Measurements from ENCODE around the gene PAX1.

The PAX1 gene

GRCh38 chr20:21705575-21706260 is at the start of gene PAX1:
PAX1 (plus strand) TSS chr20:21705664; CDS start chr20:21705713, 49 bp downstream.
- no peak for DNase-seq (ENCODE audit: low read depth in 4 of 4, low spot score in 1 of 4)

DNA sequence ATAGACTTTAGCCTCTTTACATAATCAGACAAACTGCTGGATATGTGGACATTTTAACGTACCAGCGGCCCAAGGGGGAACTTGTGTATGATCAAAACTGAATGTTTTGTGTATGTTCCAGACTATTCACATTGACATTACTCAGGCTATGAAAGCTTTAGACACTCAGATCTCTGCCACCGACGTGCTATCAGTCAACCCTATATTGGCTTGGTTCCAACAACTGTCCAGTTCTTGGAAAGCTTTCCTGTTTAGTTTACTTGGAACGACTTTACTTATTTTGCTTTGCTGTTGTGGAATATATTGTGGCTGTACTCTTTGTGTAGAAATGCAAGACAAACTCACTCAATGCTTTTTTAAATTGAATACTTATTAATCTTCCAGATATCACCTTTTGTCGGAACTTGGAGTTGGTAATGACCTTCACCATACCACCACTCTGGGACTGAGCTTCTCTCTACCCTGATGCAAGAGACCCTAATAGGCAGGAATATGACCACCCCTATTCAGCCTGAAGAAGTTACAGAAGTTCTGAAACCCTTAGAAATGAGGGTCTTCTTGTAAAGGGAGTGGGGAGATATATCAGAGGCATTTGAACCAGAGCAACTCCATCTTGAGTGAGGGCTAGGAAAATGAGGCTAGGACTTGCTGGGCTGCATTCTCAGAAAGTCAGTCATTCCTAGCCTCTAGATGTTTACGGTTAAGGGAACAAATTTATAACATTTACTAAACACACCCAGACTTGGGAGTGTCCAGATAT is 49.0 kb upstream of the PAX1 start:
- DNase-seq (ENCODE audit: low read depth in 4 of 4, low spot score in 1 of 4): no peak

GRCh38 chr20:21661488-21662055 is 43.9 kb upstream of the PAX1 start:
- DNase-seq (ENCODE audit: low read depth in 4 of 4, low spot score in 1 of 4): no peak

GRCh38 chr20:21663465-21663864 is 42.0 kb upstream of the PAX1 start:
- no peak for DNase-seq (ENCODE audit: low read depth in 4 of 4, low spot score in 1 of 4)

DNA sequence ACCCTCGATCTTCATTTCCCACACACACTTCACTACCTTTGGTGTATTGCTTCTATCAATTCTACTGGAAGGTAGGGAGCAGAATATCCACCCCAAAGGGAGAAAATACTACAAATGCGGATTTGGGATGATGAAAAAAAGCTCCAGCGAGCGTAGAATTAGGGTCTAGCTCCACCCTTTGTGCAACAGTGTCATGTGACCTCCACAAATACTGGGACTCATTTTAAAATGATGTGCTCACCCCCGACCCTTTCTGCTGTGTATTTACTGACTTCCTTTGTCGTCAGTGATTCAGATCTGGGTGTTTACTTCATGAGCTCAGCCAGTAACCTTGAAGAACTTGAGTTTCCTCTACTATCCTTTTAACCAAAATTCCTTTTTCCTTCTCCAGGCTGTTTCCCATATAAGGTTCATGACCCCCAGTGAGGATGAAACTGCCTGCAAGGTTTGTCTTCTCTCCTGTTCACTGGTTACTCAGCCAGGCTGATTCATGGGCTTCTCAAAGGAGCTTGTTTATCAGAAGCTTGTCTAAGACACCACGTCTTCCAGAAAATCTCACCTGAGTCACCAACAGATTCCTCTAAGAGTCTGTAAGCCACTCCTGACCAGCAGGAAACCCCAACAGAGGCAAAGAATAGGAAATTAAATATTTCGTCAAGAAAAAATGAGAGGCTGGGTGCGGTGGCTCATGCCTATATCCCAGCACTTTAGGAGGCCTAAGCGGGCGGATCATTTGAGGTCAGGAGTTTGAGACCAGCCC is 39.6 kb upstream of the PAX1 start:
- DNase-seq (ENCODE audit: low read depth in 4 of 4, low spot score in 1 of 4): no peak

GRCh38 chr20:21670126-21670525 is 35.3 kb upstream of the PAX1 start:
- DNase-seq (ENCODE audit: low read depth in 4 of 4, low spot score in 1 of 4): no peak

DNA sequence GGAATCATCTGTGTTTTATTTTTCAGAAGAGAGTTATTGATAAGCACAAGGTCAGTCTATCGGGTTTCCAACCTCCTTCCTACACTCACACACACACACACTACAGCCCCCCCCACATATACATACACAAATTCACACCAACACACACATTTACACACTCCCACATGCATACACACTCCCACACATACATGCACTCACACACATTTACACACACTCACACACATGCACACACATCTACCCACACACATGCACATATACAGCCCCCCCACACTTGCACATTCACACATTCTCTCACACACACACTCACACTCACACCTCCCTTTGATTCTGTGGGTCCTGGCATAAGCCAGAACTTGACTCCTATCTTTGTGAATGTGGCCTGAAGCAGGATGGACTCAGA is 34.5 kb upstream of the PAX1 start:
- DNase-seq (ENCODE audit: low read depth in 4 of 4, low spot score in 1 of 4): no peak

DNA sequence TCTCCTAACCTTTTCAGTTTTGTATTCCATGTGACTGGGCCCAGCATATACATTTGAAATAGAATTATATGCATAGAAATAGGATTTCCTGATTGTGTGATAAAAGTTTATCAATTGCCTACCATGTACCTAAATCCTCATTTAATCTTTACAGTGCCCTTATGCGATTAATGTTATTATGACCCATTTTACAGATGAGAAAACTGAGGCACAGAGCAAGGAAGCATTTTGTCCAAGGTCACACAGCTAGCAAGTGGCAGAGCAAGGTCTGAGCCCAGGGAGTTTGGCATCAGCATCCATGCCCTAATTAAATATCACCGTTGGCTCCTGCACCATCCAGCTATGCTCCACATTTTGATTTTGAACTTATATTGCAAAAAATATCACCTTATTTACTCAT is 28.2 kb upstream of the PAX1 start:
- no peak for DNase-seq (ENCODE audit: low read depth in 4 of 4, low spot score in 1 of 4)

DNA sequence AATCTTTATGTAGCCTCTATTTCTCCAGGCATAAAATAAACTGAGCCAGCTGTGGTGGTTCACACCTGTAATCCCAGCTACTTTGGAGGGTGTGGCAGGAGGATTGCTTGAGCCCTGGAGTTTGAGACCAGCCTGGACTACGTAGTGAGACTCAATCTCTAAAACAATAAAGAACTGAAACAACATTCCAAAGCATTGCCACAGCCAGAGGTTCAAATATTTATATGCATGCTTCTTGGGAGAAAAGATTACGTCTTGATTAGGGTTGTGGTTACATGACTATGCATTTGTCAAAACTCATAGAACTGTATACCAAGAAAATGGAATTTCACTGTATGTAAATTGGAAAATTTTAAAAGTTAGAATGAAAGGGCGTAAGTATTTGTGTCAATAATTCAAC is 27.7 kb upstream of the PAX1 start:
- DNase-seq (ENCODE audit: low read depth in 4 of 4, low spot score in 1 of 4): no peak

- DNase-seq (ENCODE audit: low read depth in 4 of 4, low spot score in 1 of 4): no peak
These were observed 24.1 kb upstream of the PAX1 start for GRCh38 chr20:21681234-21681921.

- no peak for DNase-seq (ENCODE audit: low read depth in 4 of 4, low spot score in 1 of 4)
These were observed 23.5 kb upstream of the PAX1 start for GRCh38 chr20:21681922-21682318.

DNA sequence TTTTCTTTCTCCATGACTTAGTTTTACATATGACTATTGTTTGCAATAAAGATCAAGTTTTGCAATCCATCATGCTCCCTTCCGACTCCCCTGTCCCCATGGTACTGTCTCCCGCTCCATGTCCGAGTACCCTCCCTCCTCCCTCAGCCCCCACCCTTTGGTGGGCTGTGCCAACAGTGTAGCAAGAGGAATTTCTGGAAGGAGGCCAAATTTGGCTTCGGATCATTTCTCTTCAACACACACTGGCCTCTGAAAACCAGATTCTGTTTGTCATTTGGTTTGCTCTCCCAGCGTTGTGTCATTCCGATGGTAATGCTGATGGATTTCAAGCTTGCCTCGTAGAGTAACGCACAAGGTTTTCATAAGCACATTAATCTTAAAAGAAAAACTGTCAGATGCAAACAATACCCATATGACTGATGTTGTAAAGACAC is 22.9 kb upstream of the PAX1 start:
- no peak for DNase-seq (ENCODE audit: low read depth in 4 of 4, low spot score in 1 of 4)

DNA sequence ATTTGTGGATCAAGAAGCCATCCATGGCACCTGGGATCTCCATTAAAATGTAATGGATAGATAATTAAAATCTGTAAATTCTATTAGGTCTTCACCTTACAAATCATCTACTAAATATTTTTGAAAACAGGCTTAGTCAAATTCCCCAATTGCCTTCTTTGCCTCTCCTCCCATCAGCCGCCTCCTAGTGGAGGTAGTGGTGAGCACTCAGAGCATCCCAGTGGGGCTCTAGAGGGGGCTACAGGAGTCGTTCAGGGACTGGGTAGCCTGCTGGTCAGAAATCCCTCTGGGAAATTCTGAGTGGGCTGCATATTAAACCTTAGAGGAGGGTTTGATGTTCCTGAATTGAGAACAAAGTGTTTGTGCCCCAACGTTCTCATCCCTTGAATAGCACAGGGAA is 20.8 kb upstream of the PAX1 start:
- no peak for DNase-seq (ENCODE audit: low read depth in 4 of 4, low spot score in 1 of 4)

GRCh38 chr20:21685981-21686380 is 19.5 kb upstream of the PAX1 start:
- DNase-seq (ENCODE audit: low read depth in 4 of 4, low spot score in 1 of 4): no peak

DNA sequence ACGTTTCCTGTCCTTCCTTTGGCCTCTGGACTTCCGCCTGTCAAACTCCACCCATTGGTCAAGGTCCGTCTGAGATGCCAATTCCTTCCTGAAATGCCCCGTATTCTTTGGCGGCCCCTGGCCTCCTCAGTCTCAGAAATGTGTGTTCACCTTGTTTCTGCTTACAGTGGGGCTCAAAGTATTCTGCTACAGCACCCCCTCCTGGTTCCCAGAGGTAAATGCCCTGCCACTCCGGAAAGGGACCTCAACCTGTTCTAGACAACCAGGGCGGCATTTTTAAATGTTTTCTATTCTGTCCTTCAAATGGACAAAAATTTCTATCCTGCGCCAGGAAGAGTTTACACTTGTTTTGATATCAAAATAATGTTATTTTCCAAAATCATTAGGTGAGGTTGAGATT is 12.1 kb upstream of the PAX1 start:
- DNase-seq (ENCODE audit: low read depth in 4 of 4, low spot score in 1 of 4): no peak

GRCh38 chr20:21698494-21699215 is 6.8 kb upstream of the PAX1 start:
- no peak for DNase-seq (ENCODE audit: low read depth in 4 of 4, low spot score in 1 of 4)

DNA sequence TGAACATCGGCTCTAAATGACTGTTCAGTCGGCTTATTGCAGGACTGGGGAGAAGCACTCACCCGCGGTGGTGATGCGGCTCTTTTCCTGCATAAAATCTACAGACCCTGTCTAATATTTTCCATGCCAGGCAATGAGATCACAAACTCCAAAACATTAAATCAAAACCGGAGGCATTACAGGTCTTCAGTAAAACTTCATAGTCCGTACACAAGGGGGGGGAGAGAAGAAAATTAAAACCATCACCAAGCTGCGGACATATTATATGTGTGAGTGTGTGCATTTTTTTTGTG is 6.3 kb upstream of the PAX1 start:
- DNase-seq (ENCODE audit: low read depth in 4 of 4, low spot score in 1 of 4): no peak

GRCh38 chr20:21701171-21701876 is 4.1 kb upstream of the PAX1 start:
- DNase-seq (ENCODE audit: low read depth in 4 of 4, low spot score in 1 of 4): no peak

- no peak for DNase-seq (ENCODE audit: low read depth in 4 of 4, low spot score in 1 of 4)
These were observed 3.4 kb upstream of the PAX1 start for GRCh38 chr20:21702016-21702415.
